ENCODE data around the gene PEX10. TPM values are rescaled to one million over a fixed set of nuclear protein-coding genes. Genes with fewer than 3 reads are reported as not detected.

Gene PEX10
- polyA plus RNA-seq, 1 experiment, result 11.9 TPM

- CTCF ChIA-PET, result interaction anchor here (0.6 to 8.6 kb wide), 43 partner anchors 8 to 371 kb away, joined by 3 to 255 read pairs (median 5); partner anchors contain the start of genes FAAP20, MORN1 and RER1
- H3K4me3 ChIP-seq (ENCODE audit: low read depth, low read length), result no peak overlapping the region
- peak; percentile 56 for DNase-seq (ENCODE audit: low read depth, low spot score)
- POLR2A ChIA-PET, result interaction anchor here (0.5 to 2.8 kb wide), 7 partner anchors 9 to 187 kb away, joined by 3 to 24 read pairs (median 5); partner anchors contain the start of genes FAAP20, MORN1 and RER1
- no peaks in the 10 kb centered on the region; the same call in 1 of the 2 replicates for H3K9me3 ChIP-seq (ENCODE audit: control insufficient read depth, insufficient read depth, low read length)
- H3K27ac ChIP-seq (ENCODE audit: low read depth, low read length), result no peak overlapping the region
- no peaks in the 10 kb centered on the region for H3K27me3 ChIP-seq (ENCODE audit: control insufficient read depth, insufficient read depth, low read length)
- TF ChIP-seq CTCF (IDR thresholded peaks at IDR 0.05; ENCODE audit: low read depth, low read length), result peak; percentile 95
Measured at GRCh38 chr1:2381741-2382620, 30.4 kb downstream of the PEX10 start.

- POLR2A ChIA-PET, result interaction anchor here (0.8 to 2.8 kb wide), 6 partner anchors 10 to 186 kb away, joined by 3 to 24 read pairs (median 6); partner anchors contain the start of genes FAAP20, MORN1 and RER1
- CTCF ChIA-PET, result interaction anchor here (0.6 to 8.6 kb wide), 29 partner anchors 9 to 272 kb away, joined by 3 to 255 read pairs (median 5); partner anchors contain the start of genes FAAP20, MORN1 and RER1
- TF ChIP-seq CTCF (IDR thresholded peaks at IDR 0.05; ENCODE audit: low read depth, low read length), result no peak
Measured at GRCh38 chr1:2380816-2381591, 31.4 kb downstream of the PEX10 start.

GRCh38 chr1:2379733-2380404 lies 32.5 kb downstream of the PEX10 start:
- peak overlapping the region; percentile 2 for H3K27ac ChIP-seq (ENCODE audit: low read depth, low read length)
- TF ChIP-seq CTCF (IDR thresholded peaks at IDR 0.05; ENCODE audit: low read depth, low read length), result no peak
- H3K27me3 ChIP-seq (ENCODE audit: control insufficient read depth, insufficient read depth, low read length), result no peaks in the 10 kb centered on the region
- ChIA-PET POLR2A (interaction anchor here (2.8 kb wide), 1 partner anchor 185 kb away, joined by 24 read pairs; the partner anchor contains the start of gene FAAP20), CTCF (interaction anchor here (2.9 to 8.6 kb wide), 2 partner anchors 180 to 186 kb away, joined by 50 to 255 read pairs; partner anchors contain the start of gene FAAP20)
- no peaks in the 10 kb centered on the region; the same call in 1 of the 2 replicates for H3K9me3 ChIP-seq (ENCODE audit: control insufficient read depth, insufficient read depth, low read length)
- no peak for DNase-seq (ENCODE audit: low read depth, low spot score)
- H3K4me3 ChIP-seq (ENCODE audit: low read depth, low read length), result no peak overlapping the region

More at GRCh38 chr1:2380816-2381591, 31.4 kb downstream of the PEX10 start:
- DNase-seq (ENCODE audit: low read depth, low spot score), result no peak
- Histone ChIP-seq H3K4me3 (ENCODE audit: low read depth, low read length) (no peak overlapping the region), H3K27me3 (ENCODE audit: control insufficient read depth, insufficient read depth, low read length) (no peaks in the 10 kb centered on the region), H3K9me3 (ENCODE audit: control insufficient read depth, insufficient read depth, low read length) (no peaks in the 10 kb centered on the region; the same call in 1 of the 2 replicates), H3K27ac (ENCODE audit: low read depth, low read length) (no peak overlapping the region)

- Histone ChIP-seq H3K27ac (ENCODE audit: low read depth, low read length) (peak overlapping the region; percentile 2), H3K27me3 (ENCODE audit: control insufficient read depth, insufficient read depth, low read length) (no peaks in the 10 kb centered on the region), H3K9me3 (ENCODE audit: control insufficient read depth, insufficient read depth, low read length) (no peaks in the 10 kb centered on the region; the same call in 1 of the 2 replicates), H3K4me3 (ENCODE audit: low read depth, low read length) (no peak overlapping the region)
- POLR2A ChIA-PET, result interaction anchor here (0.6 kb wide), 1 partner anchor 68 kb away, joined by 3 read pairs; no protein-coding TSS in a partner anchor
- CTCF ChIA-PET, result interaction anchor here (1.0 to 8.6 kb wide), 3 partner anchors 150 to 185 kb away, joined by 3 to 255 read pairs (median 3); partner anchors contain the start of gene FAAP20
- no peak for TF ChIP-seq CTCF (IDR thresholded peaks at IDR 0.05; ENCODE audit: low read depth, low read length)
- DNase-seq (ENCODE audit: low read depth, low spot score), result no peak
Measured at GRCh38 chr1:2378956-2379732, 33.2 kb downstream of the PEX10 start.

Data from AG04450 (cell line).